Sigmoid colon (tissue), 4 donors: Measurements from ENCODE around the gene ITGA11.

Experiments used
- CTCF ChIP-seq, 4 experiments: fragments of 450-650 bp in 3 of 4; fragments of 200-600 bp in 1 of 4; IDR thresholded peaks; one replicate each; pipeline ENCODE4 v1.5.1; 2016 to 2019; ENCODE audit warnings: antibody characterized with exemption in 4 of 4, mild to moderate bottlenecking in 3 of 4, moderate library complexity in 2 of 4
- POLR2A ChIP-seq, 2 donors: fragments of 450-650 bp; IDR thresholded peaks; one replicate each; pipeline ENCODE4 v1.6.1; 2016; ENCODE audit warnings: antibody characterized with exemption in 2 of 2, mild to moderate bottlenecking in 2 of 2, moderate library complexity in 2 of 2
- POLR2AphosphoS5 ChIP-seq, 4 donors: sonication (generic); formaldehyde crosslinking; IDR thresholded peaks; one replicate each; pipeline ENCODE4 v1.6.1; 2017; ENCODE audit warnings: antibody characterized with exemption in 4 of 4

GRCh38 chr15:68334661-68335124 lies 97.3 kb downstream of the ITGA11 start:
- TF ChIP-seq POLR2A (IDR thresholded peaks at IDR 0.05) = no peak
- TF ChIP-seq CTCF (IDR thresholded peaks at IDR 0.05) = no peak
- TF ChIP-seq POLR2AphosphoS5 (IDR thresholded peaks at IDR 0.05) = no peak
